Smooth muscle cell (in vitro differentiated cells): ENCODE data around the gene PASK. TPM values are rescaled to one million over a fixed set of nuclear protein-coding genes. Genes with fewer than 3 reads are reported as not detected.

Experiments
- DNase-seq: peaks from one replicate; lab custom pipeline; 2025; ENCODE audit not compliant: unreplicated experiment; lab: John Stamatoyannopoulos, UW
- H2AFZ ChIP-seq: fragments of 200-600 bp; sonication (generic); 2 replicates; pipeline ENCODE4 v1.6.0; 2016; ENCODE audit warnings: antibody characterized with exemption, low read depth, mild to moderate bottlenecking
- H3F3A ChIP-seq: fragments of 200-600 bp; sonication (generic); 2 replicates; pipeline ENCODE4 v1.6.0; 2017; ENCODE audit warnings: antibody characterized with exemption, low read depth
- H3K27ac ChIP-seq: fragments of 200-600 bp; sonication (generic); 2 replicates; pipeline ENCODE4 v1.5.1; 2016; ENCODE audit warnings: low read depth, mild to moderate bottlenecking
- H3K27me3 ChIP-seq: fragments of 200-600 bp; sonication (generic); 2 replicates; pipeline ENCODE4 v1.6.1; 2016; ENCODE audit warnings: low read depth, mild to moderate bottlenecking
- H3K36me3 ChIP-seq: fragments of 200-600 bp; sonication (generic); 2 replicates; pipeline ENCODE4 v1.5.1; 2016; ENCODE audit warnings: low read depth
- H3K4me1 ChIP-seq: fragments of 200-600 bp; sonication (generic); 2 replicates; pipeline ENCODE4 v1.5.1; 2016; ENCODE audit warnings: low read depth
- H3K4me2 ChIP-seq: fragments of 200-600 bp; sonication (generic); 2 replicates; pipeline ENCODE4 v1.6.0; 2016; ENCODE audit warnings: mild to moderate bottlenecking
- H3K4me3 ChIP-seq: fragments of 200-600 bp; sonication (generic); 2 replicates; pipeline ENCODE4 v1.5.1; 2016; ENCODE audit warnings: mild to moderate bottlenecking
- H3K79me2 ChIP-seq: fragments of 200-600 bp; sonication (generic); 2 replicates; pipeline ENCODE4 v1.6.0; 2016; ENCODE audit warnings: low read depth, mild to moderate bottlenecking
- H3K9ac ChIP-seq: fragments of 200-600 bp; sonication (generic); 2 replicates; pipeline ENCODE4 v1.6.0; 2016; ENCODE audit warnings: low read depth
- H3K9me3 ChIP-seq: fragments of 200-600 bp; sonication (generic); replicated peaks from 2 replicates; pipeline ENCODE4 v1.5.1; 2016; ENCODE audit warnings: low read depth
- H4K20me1 ChIP-seq: fragments of 200-600 bp; sonication (generic); 2 replicates; pipeline ENCODE4 v1.6.0; 2016; ENCODE audit warnings: low read depth
- CTCF ChIP-seq: fragments of 200-600 bp; sonication (generic); IDR thresholded peaks from 2 replicates; pipeline ENCODE4 v1.5.1; 2017; ENCODE audit warnings: borderline replicate concordance, mild to moderate bottlenecking, antibody characterized with exemption; ENCODE audit not compliant: insufficient read depth, poor library complexity, severe bottlenecking
- WGBS: methylation state at CpG from one replicate; pipeline ENCODE4 v1.1.7; 2016; ENCODE audit warnings: low lambda C conversion rate; 5-methylcytosine and 5-hydroxymethylcytosine counted together
- polyA plus RNA-seq: library from polyadenylated mRNA; unstranded; fragments of >200 nt; fragmentation: Nextera tagmentation; extraction: Ambion mirVana; gene quantifications from 2 replicates; pipeline ENCODE4 v1.2.1, GENCODE V29; 2016
- total RNA-seq: library from RNA; depleted of rRNA; stranded (reverse); fragments of >200 nt; gene quantifications from 2 replicates; pipeline ENCODE4 v1.2.3, GENCODE V29; 2014

Gene PASK
- total and polyA plus RNA-seq, 2 experiments from 2014 or later = 2.6 TPM

- Histone ChIP-seq H3K9ac (no peak overlapping the region), H3K4me3 (no peak overlapping the region), H3K27ac (no peak overlapping the region), H3K9me3 (no peaks in the 10 kb centered on the region), H3K36me3 (no peaks in the 10 kb centered on the region), H3K27me3 (no peaks in the 10 kb centered on the region), H3K4me2 (no peak overlapping the region), H3K79me2 (no peaks in the 10 kb centered on the region), H3F3A (no peaks in the 10 kb centered on the region), H2AFZ (no peak overlapping the region), H4K20me1 (no peaks in the 10 kb centered on the region), H3K4me1 (no peaks in the 10 kb centered on the region)
- no peak for TF ChIP-seq CTCF
- DNase-seq = no peak
- WGBS = 67% methylated on average over 13 of the region's 14 CpGs
Measured at GRCh38 chr2:241109210-241110088, 39.8 kb downstream of the PASK start.

DNA sequence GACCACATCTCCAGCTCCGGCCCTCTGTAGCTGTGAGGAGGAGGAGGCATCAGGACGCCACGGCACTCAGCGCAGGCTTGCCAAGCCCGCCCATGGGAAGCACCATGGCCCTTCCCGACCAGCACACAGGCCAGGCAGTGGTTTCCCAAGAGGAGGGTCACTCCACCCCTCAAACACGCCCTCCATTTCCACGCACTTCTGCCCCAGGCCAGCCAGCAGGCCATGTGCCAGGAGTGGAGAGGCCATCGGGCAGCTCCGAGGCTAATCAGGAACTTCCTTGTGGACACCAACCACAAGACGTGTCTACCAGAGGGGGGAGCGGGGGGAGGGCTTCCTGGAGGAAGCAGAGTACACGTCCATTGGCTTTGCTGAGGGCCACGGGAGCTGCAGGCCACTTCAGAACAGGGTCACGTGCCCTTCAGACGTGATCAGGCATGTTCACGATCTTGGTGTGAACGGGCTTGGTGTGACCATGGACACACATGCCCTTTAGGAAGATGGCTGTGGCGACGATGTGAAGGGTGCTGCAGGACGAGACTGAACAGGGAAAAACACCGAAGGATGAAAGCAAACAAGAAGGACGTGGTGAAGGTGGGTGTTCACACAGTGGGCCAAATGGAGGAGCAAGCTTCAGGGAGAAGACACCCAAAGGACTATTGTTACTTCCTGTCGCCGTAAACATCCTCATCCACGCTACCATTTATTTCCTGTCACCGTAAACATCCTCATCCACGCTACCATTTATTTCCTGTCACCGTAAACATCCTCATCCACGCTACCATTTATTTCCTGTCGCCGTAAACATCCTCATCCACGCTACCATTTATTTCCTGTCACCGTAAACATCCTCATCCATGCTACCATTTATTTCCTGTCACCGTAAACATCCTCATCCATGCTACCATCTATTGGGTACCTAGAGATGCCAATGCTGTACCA, 40.7 kb downstream of the PASK start:
- Histone ChIP-seq H3K4me3 (no peak overlapping the region), H3K27me3 (no peaks in the 10 kb centered on the region), H4K20me1 (no peaks in the 10 kb centered on the region), H3K79me2 (no peaks in the 10 kb centered on the region), H3K9ac (no peak overlapping the region), H3K27ac (no peak overlapping the region), H3F3A (no peaks in the 10 kb centered on the region), H3K4me1 (no peaks in the 10 kb centered on the region), H3K4me2 (no peak overlapping the region), H3K9me3 (no peaks in the 10 kb centered on the region), H3K36me3 (no peaks in the 10 kb centered on the region), H2AFZ (no peak overlapping the region)
- WGBS = 95% methylated on average over 35 of the region's 35 CpGs
- no peak for DNase-seq
- TF ChIP-seq CTCF = no peak

- H3K4me2 ChIP-seq = no peak overlapping the region
- no peak for DNase-seq
- TF ChIP-seq CTCF = no peak
- 97% methylated on average over 9 of the region's 9 CpGs for WGBS
- H3K4me1 ChIP-seq = peaks cover 6% of the 10 kb centered on the region
- no peaks in the 10 kb centered on the region for H3K27me3 ChIP-seq
- no peaks in the 10 kb centered on the region for H3K36me3 ChIP-seq
- H3K9ac ChIP-seq = no peak overlapping the region
- no peaks in the 10 kb centered on the region for H3F3A ChIP-seq
- H3K27ac ChIP-seq = no peak overlapping the region
- no peak overlapping the region for H3K4me3 ChIP-seq
- H2AFZ ChIP-seq = no peak overlapping the region
- peaks cover 7% of the 10 kb centered on the region for H3K79me2 ChIP-seq
- H4K20me1 ChIP-seq = no peaks in the 10 kb centered on the region
- H3K9me3 ChIP-seq = no peaks in the 10 kb centered on the region
Measured at GRCh38 chr2:241107031-241107783, 42.1 kb downstream of the PASK start.
